AG04449 (cell line): ENCODE measurements around the gene TMOD3.

ENCODE experiments used
- CTCF ChIA-PET: fragments of 350-600 bp; formaldehyde crosslinking; extraction: SDS; loops from one replicate; lab custom pipeline; 2021; ENCODE audit warnings: antibody characterized with exemption; lab: Yijun Ruan, JAX
- POLR2A ChIA-PET: fragments of 400-600, 350-600 bp; formaldehyde crosslinking; extraction: SDS; loops from one replicate; lab custom pipeline; 2020; ENCODE audit warnings: antibody characterized with exemption, inconsistent platforms; lab: Yijun Ruan, JAX
- DNase-seq: peaks from one replicate; pipeline ENCODE4 v3.0.0-alpha.2; 2010; ENCODE audit warnings: low read depth, low spot score
- H3K4me3 ChIP-seq: 2 replicates; pipeline ENCODE4 v1.5.1; 2011; ENCODE audit warnings: low read depth, mild to moderate bottlenecking, control low read depth, low read length
- CTCF ChIP-seq: IDR thresholded peaks from one replicate; pipeline ENCODE4 v1.5.1; 2011; ENCODE audit warnings: mild to moderate bottlenecking, moderate library complexity, low read length, control low read depth, inconsistent platforms; ENCODE audit not compliant: insufficient read depth; ENCODE audit errors: missing control alignments

TMOD3 gene

GRCh38 chr15:51917493-51917892 lies 88.0 kb downstream of the TMOD3 start:
- no peak for DNase-seq
- H3K4me3 ChIP-seq, result no peak overlapping the region
- CTCF ChIA-PET, result interaction anchor here (0.9 to 2.7 kb wide), 14 partner anchors 8 to 268 kb away, joined by 3 to 15 read pairs (median 5); no protein-coding TSS in a partner anchor
- peak; percentile 32 for TF ChIP-seq CTCF
- POLR2A ChIA-PET, result no interaction called here

GRCh38 chr15:51924156-51925068 lies 95.0 kb downstream of the TMOD3 start:
- ChIA-PET POLR2A (no interaction called here), CTCF (interaction anchor here (2.0 kb wide), 1 partner anchor 36 kb away, joined by 5 read pairs; no protein-coding TSS in a partner anchor)
- TF ChIP-seq CTCF, result no peak
- DNase-seq, result no peak
- no peak overlapping the region for H3K4me3 ChIP-seq

GRCh38 chr15:51926809-51927208 lies 97.4 kb downstream of the TMOD3 start:
- H3K4me3 ChIP-seq, result no peak overlapping the region
- CTCF ChIA-PET, result interaction anchor here (0.8 kb wide), 1 partner anchor 37 kb away, joined by 3 read pairs; no protein-coding TSS in a partner anchor
- TF ChIP-seq CTCF, result no peak
- POLR2A ChIA-PET, result no interaction called here
- no peak for DNase-seq

GRCh38 chr15:51931016-51931415 lies 101.6 kb downstream of the TMOD3 start:
- DNase-seq, result no peak
- ChIA-PET POLR2A (no interaction called here), CTCF (interaction anchor here (1.9 kb wide), 1 partner anchor 13 kb away, joined by 5 read pairs; no protein-coding TSS in a partner anchor)
- TF ChIP-seq CTCF, result no peak
- H3K4me3 ChIP-seq, result no peak overlapping the region

- no peak for DNase-seq
- POLR2A ChIA-PET, result no interaction called here
- no peak for TF ChIP-seq CTCF
- H3K4me3 ChIP-seq, result no peak overlapping the region
- CTCF ChIA-PET, result interaction anchor here (1.9 kb wide), 1 partner anchor 13 kb away, joined by 5 read pairs; no protein-coding TSS in a partner anchor
These were observed 102.2 kb downstream of the TMOD3 start for GRCh38 chr15:51931638-51932037.

GRCh38 chr15:51932161-51932560 lies 102.7 kb downstream of the TMOD3 start:
- DNase-seq, result no peak
- ChIA-PET CTCF (interaction anchor here (1.9 kb wide), 1 partner anchor 14 kb away, joined by 5 read pairs; no protein-coding TSS in a partner anchor), POLR2A (no interaction called here)
- no peak for TF ChIP-seq CTCF
- H3K4me3 ChIP-seq, result no peak overlapping the region
